ENCODE results near the gene EFHB.

DNA sequence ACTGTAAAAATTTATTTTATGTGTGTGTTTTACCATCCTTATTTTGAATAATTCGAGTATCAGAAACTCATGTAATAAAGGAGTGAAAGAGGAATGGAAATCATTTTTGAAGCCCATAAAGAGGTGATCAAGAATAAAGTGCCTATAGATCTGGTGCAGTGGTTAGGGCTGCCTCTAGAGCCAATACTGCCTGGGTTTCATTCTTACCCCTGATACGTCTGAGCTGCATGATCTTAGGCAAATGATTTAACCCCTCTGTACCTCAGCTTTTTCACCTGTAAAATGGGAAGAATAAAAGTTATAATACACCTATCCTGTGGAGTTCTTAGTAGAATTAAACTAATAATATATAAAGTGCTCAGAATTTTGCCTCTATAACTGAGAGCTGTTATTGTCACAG, 30.4 kb downstream of the EFHB start:
- TF ChIP-seq POLR2AphosphoS5 (IDR thresholded peaks at IDR 0.05; ENCODE audit: low read depth, low read length): no peak
- no peak for TF ChIP-seq REST (IDR thresholded peaks at IDR 0.05; ENCODE audit: insufficient read depth in 1 of 2, low read depth in 2 of 2, low read length in 2 of 2)
- TF ChIP-seq SIN3A (IDR thresholded peaks at IDR 0.05; ENCODE audit: borderline replicate concordance, insufficient read depth, low read length): no peak
- TF ChIP-seq TAF1 (IDR thresholded peaks at IDR 0.05; ENCODE audit: borderline replicate concordance, insufficient read depth, low read length): no peak

All from PFSK-1 (cell line).